ENCODE data around the gene TARBP1. TPM values are rescaled to one million over a fixed set of nuclear protein-coding genes. Genes with fewer than 3 reads are reported as not detected.

Gene TARBP1
- total and polyA plus RNA-seq, 2 of the 8 experiments (the other 6 are each of a cell fraction or from before 2014, with no cell fraction given), result 21.9 to 32.3 TPM

DNA sequence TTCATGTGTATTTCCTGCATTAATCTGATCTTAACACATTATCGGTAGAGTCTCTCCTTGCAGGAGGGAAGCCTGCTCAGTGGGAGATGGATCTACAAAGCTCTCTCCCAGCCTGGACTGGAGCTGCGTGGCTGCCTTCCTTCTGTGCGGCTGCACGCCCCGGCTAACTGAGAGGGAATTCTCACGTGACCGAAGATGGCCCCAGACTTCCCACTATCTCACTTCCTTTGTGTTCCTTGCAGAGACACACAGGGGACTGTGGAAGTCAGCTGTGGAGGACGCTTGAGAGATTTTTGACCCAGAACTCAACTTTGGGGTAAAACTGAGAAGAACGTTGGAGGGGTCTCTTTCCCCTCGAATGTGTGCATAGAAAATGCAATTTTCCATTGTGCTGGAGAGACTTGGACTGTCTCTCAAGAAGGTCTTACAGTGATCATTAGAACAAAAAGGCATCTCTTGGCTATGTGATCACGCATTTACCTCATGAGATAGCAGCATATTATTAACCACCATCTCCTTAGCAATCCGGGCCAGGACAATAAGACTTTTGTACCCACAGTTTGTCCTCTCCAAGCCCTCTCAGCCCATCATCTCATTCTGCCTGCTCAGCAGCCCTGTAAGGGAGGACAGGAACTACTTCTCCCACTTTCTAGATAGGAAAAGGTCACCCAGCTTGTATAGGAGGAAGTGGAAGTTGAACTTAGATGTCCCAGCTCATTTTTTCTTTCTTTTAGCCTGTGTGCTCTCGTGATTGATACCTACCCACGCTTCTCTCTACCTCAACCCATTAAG is 49.3 kb upstream of the TARBP1 start:
- H2BK15ac ChIP-seq (ENCODE audit: low read length), result no peak overlapping the region
- H3K79me1 ChIP-seq (ENCODE audit: low read depth, low read length), result no peaks in the 10 kb centered on the region
- H3K4me3 ChIP-seq (ENCODE audit: extremely low read depth in 1 of 4, insufficient read depth in 2 of 4, low read depth in 3 of 4, low read length in 4 of 4), result no peak overlapping the region
- peaks cover 2% of the 10 kb centered on the region; the same call in 1 of the 2 replicates for H3K23me2 ChIP-seq (ENCODE audit: low read depth, low read length)
- WGBS, 2 experiments (ENCODE audit: extremely low coverage in 1 of 2, insufficient coverage in 1 of 2, insufficient read length in 1 of 2, insufficient replicate concordance in 2 of 2, low coverage in 1 of 2, low lambda C conversion rate in 2 of 2, missing lambda C conversion rate in 1 of 2), result 82% methylated on average over 14 of the region's 14 CpGs; no CpG with 5 or more reads in 1 of the 2 experiments
- H4K8ac ChIP-seq (ENCODE audit: extremely low read depth, insufficient read depth, low read length), result no peak overlapping the region; the same call in 1 of the 2 replicates
- FAIRE-seq (no peak), DNase-seq (ENCODE audit: low read depth in 1 of 2, low spot score in 2 of 2) (no peak)
- CTCF ChIA-PET (ENCODE audit: partially characterized antibody), result interaction anchor here (0.9 to 1.3 kb wide), 3 partner anchors 15 to 555 kb away, joined by 3 read pairs; no protein-coding TSS in a partner anchor
- H4K91ac ChIP-seq (replicated peaks; ENCODE audit: insufficient read length, low read length), result peak overlapping the region; percentile 31
- H3K79me2 ChIP-seq (ENCODE audit: control insufficient read depth in 1 of 2, insufficient read depth in 2 of 2, low read length in 2 of 2), result no peaks in the 10 kb centered on the region
- no peak overlapping the region for H3K4me2 ChIP-seq (ENCODE audit: insufficient read depth in 1 of 2, low read depth in 2 of 2, low read length in 2 of 2)
- H4K20me1 ChIP-seq (replicated peaks in 1 of 2; ENCODE audit: control insufficient read depth in 1 of 2, insufficient read depth in 2 of 2, low read length in 2 of 2), result no peaks in the 10 kb centered on the region
- no peaks in the 10 kb centered on the region for H3K36me3 ChIP-seq (ENCODE audit: control insufficient read depth in 2 of 4, insufficient read depth in 4 of 4, low read length in 3 of 4)
- no peaks in the 10 kb centered on the region for H3K27me3 ChIP-seq (replicated peaks in 1 of 4; ENCODE audit: control insufficient read depth in 3 of 4, extremely low read depth in 1 of 4, insufficient read depth in 3 of 4, low read length in 3 of 4)
- no peak overlapping the region for H3K18ac ChIP-seq (ENCODE audit: extremely low read depth, low read length)
- no peak overlapping the region for H2BK5ac ChIP-seq (ENCODE audit: low read depth, low read length)
- no peak overlapping the region for H3K4ac ChIP-seq (replicated peaks; ENCODE audit: insufficient read length, low read depth, low read length)
- H3K23ac ChIP-seq (ENCODE audit: insufficient read length), result no peak overlapping the region
- H2AFZ ChIP-seq (ENCODE audit: low read length), result peak overlapping the region; percentile 66; the same call in 1 of the 2 replicates
- H3K14ac ChIP-seq (ENCODE audit: insufficient read length), result no peak overlapping the region
- no peak overlapping the region for H2BK12ac ChIP-seq (ENCODE audit: low read depth, low read length)
- no peak for TF ChIP-seq KDM5A (IDR thresholded peaks at IDR 0.05; ENCODE audit: low read length)
- H3K4me1 ChIP-seq (replicated peaks in 1 of 4; ENCODE audit: control insufficient read depth in 3 of 4, insufficient read depth in 4 of 4, low read length in 3 of 4), result peaks cover under 1 to 7% (median 5%) of the 10 kb centered on the region in 4 experiments
- no peak overlapping the region for H4K5ac ChIP-seq (ENCODE audit: insufficient read length, low read depth, low read length)
- H3K9ac ChIP-seq (replicated peaks in 1 of 4; ENCODE audit: extremely low read depth in 1 of 4, low read depth in 3 of 4, low read length in 3 of 4), result no peak overlapping the region
- POLR2A ChIA-PET (ENCODE audit: partially characterized antibody), result no interaction called here
- H3K56ac ChIP-seq (replicated peaks; ENCODE audit: insufficient read length, low read depth, low read length), result no peak overlapping the region
- no peak overlapping the region for H2AK5ac ChIP-seq (ENCODE audit: low read depth, low read length)
- H3K9me3 ChIP-seq (ENCODE audit: insufficient read depth in 2 of 2, low read depth in 1 of 2, low read length in 1 of 2), result no peaks in the 10 kb centered on the region
- H3K27ac ChIP-seq (ENCODE audit: low read depth, low read length), result no peak overlapping the region
- H2BK20ac ChIP-seq (ENCODE audit: low read length), result no peak overlapping the region
- no peak overlapping the region for H2BK120ac ChIP-seq (replicated peaks; ENCODE audit: low read depth, low read length)
